AG09319 (cell line): ENCODE results near the gene TMEM30A.

Experiments used
- DNase-seq: peaks from one replicate; pipeline ENCODE4 v3.0.0-alpha.2; 2010; ENCODE audit warnings: low read depth; ENCODE audit errors: extremely low read depth
- TF ChIP-seq, protein P1 (sequence below): IDR thresholded peaks from 2 replicates; pipeline ENCODE4 v1.5.1; 2011; ENCODE audit warnings: low read depth, mild to moderate bottlenecking, inconsistent platforms, low read length, moderate library complexity

TMEM30A gene

DNA sequence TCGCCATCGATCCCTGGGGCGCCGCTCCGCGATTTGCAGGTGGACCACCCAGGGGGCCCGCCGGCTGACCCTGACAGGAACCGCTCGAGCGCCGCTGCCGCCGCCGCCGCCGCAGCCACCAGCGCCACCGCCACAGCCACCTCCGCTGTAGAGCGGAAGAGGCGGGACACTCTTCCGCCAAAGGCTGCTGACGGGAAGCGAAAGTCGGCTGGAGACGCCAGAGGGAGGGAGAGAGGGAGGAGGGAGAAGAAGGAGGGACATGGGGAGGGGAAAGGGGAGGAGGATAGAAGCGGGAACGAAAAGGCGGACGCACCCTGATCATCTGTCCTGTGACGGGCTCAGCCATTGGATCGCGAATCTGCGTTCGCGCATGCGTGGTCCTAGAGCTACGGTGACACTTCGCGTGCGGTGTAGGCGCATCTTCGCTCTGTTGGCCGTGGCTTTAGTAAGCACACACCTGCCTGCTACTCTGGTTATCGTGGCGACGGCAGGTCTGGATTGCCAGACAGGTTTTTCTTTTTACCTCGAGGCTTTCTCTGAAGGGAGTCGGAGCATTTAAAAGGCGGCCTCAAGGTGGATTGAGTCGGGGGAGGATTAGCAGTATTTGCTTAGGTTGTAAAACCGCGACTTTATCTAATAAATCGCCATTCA lies at the start of gene TMEM30A:
TSS of gene TMEM30A (minus strand) at position 161 of the 651 bp plus-strand sequence. CDS start at position 7, 154 bp downstream.
- TF ChIP-seq, protein P1, sequence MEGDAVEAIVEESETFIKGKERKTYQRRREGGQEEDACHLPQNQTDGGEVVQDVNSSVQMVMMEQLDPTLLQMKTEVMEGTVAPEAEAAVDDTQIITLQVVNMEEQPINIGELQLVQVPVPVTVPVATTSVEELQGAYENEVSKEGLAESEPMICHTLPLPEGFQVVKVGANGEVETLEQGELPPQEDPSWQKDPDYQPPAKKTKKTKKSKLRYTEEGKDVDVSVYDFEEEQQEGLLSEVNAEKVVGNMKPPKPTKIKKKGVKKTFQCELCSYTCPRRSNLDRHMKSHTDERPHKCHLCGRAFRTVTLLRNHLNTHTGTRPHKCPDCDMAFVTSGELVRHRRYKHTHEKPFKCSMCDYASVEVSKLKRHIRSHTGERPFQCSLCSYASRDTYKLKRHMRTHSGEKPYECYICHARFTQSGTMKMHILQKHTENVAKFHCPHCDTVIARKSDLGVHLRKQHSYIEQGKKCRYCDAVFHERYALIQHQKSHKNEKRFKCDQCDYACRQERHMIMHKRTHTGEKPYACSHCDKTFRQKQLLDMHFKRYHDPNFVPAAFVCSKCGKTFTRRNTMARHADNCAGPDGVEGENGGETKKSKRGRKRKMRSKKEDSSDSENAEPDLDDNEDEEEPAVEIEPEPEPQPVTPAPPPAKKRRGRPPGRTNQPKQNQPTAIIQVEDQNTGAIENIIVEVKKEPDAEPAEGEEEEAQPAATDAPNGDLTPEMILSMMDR: no peak
- peak; percentile 99 for DNase-seq

DNA sequence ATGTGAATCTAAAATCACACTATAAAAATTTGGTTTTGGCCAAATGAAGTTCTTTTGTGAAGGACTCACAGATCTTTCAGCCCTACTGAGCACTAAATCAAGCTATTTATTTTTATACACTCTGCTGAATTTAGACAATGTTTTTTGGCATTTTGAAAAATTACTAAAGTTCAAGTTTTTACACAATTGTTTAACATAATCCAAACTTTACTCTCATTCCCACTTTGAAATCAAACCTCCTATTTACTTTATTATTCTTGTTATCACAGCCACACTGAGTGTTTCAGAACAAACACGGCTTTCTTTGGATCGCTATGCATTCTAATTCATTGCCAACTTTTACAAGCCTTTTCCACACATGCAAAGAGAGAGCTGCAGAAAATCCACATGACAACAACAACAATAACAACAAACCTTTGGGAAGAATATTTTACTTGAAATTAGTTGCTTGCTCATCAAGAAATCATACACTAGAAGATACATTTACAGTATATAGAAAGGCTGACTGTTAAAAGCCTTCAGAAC lies 49.1 kb upstream of the TMEM30A start:
- TF ChIP-seq, protein P1: no peak

DNA sequence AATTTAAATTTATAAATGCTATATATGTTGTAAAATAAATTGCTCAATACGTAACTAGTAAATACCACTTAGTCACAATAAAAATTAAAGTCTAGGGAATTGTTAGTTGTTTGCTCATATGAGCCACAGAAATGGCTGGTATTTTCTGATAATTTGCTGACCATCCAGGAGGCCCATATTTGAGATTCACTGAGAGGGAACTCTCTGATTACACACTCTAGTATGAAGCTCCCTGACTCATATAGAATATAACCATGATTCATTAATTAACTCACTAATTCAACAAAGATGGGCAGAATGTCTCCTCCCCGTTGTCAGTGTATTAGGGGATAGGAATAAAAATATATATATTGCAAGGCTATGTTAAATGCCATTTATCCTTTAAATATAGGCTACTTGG lies 46.6 kb upstream of the TMEM30A start:
- peak; percentile 15 for DNase-seq
- TF ChIP-seq, protein P1: no peak

More for the DNA sequence above, 49.1 kb upstream of the TMEM30A start:
- no peak for DNase-seq

DNA sequence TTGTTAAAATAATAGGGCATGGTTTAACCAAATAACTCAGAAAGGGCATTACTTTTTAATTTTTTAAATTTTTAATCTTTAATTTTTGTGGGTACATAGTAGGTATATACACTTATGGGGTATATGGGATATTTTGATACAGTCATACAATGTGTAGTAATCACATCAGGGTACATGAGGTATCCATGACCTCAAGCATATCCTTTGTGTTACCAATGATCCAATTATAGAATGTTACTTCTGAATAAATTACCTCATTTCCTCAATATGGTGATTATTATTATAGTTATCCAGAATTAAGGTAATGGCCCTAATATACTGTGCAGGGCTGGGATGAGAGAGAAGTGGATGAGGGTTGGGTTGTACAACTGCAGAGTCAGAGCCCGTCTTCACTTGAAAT lies 45.1 kb upstream of the TMEM30A start:
- TF ChIP-seq, protein P1: no peak
- DNase-seq: no peak

DNA sequence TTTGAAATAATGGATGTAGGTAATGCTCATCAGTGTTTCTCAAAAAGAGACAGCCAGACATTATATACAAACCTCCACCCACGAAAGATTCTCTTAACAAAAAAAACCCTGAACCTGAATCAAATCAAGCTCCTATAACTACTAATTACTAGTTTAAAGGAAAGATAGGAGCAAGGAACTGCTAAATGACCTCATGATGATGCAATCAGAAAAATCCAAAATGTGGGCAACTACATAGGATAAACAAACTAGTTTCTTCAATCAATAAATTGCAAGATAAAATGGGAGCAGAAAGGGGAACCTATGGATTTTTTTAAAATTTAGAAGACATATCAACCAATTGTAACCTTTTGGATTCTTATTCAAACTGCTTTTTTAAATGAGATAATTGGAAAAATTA lies 43.2 kb upstream of the TMEM30A start:
- TF ChIP-seq, protein P1: no peak
- DNase-seq: no peak

DNA sequence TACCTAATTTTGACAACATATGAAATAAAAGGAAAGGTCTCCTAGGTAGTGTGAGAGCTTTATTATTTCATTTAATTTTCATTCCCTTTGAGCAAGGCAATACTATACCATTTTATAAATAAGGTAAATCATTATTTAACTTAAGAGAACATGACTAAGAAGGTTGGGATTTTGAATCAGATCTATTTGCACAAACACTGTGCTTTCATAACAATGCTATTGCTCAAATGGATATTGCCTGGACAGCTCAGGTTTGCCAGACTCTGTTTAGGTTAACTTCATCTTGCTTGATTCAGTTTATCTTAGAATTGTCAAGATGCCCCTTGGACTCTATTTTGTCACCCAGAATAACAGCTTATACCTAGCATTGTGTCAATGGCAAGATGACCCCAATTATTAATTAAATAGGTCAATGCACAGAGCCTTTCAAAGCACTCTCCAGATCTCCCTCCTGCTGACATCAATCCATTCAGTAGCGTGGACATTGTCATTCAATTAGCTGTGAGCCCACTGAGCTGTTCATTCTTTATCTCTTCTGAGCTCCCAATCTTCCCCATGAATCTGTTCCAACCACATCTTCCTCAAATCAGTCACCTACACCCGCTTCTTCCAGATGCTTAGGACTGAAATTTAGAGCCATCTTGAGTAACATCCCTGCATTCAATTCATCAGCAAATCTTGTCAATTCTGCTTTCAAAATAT lies 42.1 kb upstream of the TMEM30A start:
- TF ChIP-seq, protein P1: no peak
- DNase-seq: no peak

DNA sequence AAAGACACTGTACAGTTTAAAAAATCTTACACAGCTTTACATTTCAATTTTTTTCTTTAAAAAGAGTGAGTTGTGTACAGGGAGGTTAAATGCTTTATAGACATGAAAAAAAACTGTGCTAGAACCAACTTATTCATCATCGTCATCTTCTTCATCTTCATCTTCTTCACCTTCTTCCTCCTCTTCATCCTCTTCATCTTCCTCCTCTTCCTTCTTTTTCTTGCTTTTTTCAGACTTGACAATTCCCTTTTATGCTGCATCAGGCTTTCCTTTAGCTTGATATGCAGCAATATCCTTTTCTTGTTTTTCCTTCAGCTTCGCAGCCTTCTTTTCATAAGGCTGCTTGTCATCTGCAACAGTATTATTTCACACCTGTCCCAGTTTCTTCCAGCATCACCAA lies 34.3 kb upstream of the TMEM30A start:
- no peak for DNase-seq
- TF ChIP-seq, protein P1: no peak
